ENCODE data around the gene PDE9A.

Gene PDE9A

DNA sequence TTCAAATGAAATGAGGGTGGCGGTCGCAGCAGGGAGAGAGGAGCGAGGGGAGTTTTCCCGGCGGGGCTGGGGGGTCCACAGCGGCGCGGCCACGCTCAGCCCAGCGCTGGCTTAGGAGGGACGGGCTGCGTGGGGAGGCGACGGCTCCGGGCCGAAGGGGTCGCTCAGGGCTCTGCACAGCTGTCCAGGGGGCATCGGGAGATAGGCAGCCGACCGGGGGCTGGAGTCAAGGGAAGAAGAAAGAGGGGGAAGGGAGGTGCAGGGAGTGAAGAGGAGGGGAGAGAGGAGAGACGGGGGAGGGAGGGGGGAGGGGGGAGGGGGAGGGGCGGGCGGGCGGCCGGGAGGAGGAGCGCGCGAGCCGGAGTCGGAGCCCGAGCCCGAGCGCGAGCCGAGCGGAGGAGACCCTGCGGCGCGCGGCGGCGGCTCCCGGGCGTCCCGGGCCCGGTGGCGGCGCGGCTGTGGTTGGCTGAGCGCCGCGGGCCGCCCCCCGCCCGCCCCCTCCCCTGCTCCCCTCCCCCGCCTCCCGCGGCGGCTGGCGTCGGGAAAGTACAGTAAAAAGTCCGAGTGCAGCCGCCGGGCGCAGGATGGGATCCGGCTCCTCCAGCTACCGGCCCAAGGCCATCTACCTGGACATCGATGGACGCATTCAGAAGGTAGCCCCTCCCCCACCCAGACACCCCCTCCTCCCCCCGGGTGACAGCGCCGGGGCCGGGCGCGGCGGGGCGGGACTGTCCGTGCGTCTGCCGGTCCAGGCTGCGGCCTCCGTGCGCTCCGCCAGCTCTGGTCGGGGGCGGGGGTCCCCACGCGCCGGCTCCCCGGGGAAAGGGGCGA lies at the start of gene PDE9A:
Gene PDE9A, plus strand, starts transcription at position 391 of the 831 bp plus-strand sequence. Its CDS starts 194 bp downstream, at position 585.
- peak in 1 of 2 donors; percentile 29 for DNase-seq

DNA sequence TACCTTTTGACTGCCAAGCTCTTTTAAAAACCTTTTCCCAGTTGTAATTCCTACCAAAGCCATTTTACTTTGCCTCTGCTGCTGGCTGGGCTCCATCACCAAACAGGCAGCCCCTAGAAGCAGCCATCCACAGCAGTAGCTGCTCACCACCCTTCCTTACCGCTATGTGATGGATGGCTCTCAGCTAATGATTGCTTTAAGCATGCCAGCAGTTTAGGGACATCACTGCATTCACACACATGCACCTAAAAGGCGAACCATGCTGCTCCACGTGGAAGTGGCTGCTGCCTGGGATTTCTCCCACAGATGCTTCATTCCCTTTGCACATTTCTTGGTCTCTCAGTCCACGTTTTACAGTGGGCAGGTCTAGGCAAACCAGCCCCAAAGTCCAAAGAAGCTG lies 46.3 kb upstream of the PDE9A start:
- DNase-seq: no peak

- DNase-seq: no peak
Observed at GRCh38 chr21:42607525-42608102, 45.8 kb upstream of the PDE9A start.

GRCh38 chr21:42608446-42608845 lies 45.0 kb upstream of the PDE9A start:
- DNase-seq: no peak

GRCh38 chr21:42609811-42610210 lies 43.6 kb upstream of the PDE9A start:
- DNase-seq: peak; percentile 38 to 41

DNA sequence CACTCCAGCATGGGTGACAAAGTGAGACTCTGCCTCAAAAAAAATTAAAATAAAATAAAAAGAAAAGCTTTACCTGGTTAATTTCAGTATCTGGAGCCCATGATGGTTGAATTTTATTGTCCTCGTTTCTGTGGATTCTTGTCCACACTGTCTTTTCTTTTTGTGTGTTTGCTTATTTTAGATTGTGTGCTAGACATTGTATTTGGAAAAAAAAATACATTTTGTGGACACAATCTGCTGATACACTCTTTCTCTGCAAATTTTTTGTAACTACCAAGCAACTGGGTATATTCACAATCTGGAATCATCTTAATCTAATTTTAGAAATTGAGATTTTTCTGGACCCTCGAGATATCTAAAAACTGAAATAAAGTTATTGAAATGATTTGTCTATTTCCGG lies 41.6 kb upstream of the PDE9A start:
- no peak for DNase-seq

DNA sequence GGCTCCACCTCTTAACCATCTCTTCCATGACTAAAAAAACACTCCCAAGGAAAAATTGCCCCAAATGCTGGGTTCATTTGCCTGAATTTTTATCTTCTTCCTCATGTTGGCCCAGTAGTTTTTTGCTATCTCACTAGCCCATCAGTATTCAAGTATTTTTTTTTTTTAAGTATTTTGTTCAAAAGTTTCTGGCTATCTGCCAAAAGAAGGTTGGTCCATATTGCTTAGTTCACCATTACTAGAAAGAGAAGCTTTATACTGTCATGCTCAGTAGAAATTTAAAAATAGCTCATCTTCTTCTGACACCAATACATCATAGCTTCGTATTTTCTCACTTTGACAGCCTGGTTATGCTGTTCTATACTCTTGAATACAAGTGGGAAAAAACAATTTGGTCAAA lies 41.0 kb upstream of the PDE9A start:
- no peak for DNase-seq

GRCh38 chr21:42613756-42614155 lies 39.7 kb upstream of the PDE9A start:
- no peak for DNase-seq

- peak; percentile 21 to 64 for DNase-seq
Observed at GRCh38 chr21:42614396-42614795, 39.0 kb upstream of the PDE9A start.

DNA sequence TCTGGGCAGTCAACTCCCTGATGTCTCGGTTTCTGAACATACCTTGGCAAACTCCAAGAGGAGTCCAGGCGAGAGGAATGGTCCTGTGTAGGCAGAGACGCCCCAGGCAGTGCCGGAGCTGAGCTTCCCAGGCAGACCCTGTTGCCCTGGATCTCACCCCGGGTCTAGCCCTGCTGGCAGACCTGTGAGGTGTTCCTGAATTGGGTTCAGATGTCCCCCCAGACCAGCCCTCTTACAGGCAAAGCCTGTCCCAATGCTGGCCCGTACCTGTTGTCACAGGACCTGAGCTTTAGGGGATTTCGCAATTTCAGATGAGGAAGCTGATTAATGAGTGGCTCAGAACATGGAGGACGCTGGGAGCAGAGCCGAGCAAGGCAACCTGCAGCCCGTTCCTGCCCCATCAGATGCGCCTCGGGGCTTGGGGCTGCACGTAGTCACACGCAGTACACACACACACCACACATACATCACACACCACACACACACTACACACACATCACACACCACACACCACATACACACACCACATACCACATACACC lies 38.5 kb upstream of the PDE9A start:
- DNase-seq: peak; percentile 52 to 69

GRCh38 chr21:42615377-42615776 lies 38.0 kb upstream of the PDE9A start:
- peak in 1 of 2 donors; percentile 35 for DNase-seq

- DNase-seq: no peak
Observed at GRCh38 chr21:42615924-42616323, 37.5 kb upstream of the PDE9A start.

- DNase-seq: peak in 1 of 2 donors; percentile 18
Observed at GRCh38 chr21:42616446-42616845, 37.0 kb upstream of the PDE9A start.

DNA sequence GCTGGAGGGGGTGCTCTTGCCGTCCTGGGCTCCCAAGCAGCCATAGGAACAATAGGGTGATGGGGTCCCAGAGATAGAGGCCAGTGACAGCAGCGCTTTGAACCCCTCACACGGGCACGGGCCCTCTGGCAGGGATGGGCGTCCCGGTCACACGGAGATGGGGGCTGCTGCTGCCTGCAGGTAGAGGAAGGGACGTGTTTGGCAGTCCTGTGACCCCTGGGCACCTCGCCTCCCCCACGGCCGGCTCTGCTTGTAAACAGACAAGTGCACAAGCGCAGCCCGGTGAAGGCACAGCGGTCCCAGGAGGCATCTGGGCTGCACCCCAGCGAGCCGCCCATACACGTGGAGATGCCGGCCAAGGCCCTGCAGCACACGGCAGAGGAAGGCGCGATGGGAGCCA lies 36.5 kb upstream of the PDE9A start:
- no peak for DNase-seq

DNA sequence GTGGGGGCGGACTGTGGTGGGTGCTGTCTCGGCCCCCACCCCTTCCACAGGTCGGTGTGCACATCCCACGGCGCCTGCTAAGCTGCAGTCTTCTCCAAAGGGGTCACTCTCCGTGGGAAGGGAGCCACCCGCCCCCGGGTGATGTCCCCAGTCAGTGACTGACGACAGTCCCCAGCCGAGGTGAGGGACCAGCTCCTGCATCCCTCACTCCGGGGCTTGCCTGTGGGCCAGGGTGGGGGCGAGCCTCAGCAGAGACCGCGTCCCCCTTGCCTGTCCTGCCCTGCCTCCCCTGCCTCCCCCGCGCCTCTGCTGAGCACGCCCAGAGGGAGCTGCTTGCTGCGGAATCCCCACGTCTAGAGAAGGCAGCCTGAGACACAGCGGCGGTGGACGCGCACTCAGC lies 35.9 kb upstream of the PDE9A start:
- DNase-seq: no peak

DNA sequence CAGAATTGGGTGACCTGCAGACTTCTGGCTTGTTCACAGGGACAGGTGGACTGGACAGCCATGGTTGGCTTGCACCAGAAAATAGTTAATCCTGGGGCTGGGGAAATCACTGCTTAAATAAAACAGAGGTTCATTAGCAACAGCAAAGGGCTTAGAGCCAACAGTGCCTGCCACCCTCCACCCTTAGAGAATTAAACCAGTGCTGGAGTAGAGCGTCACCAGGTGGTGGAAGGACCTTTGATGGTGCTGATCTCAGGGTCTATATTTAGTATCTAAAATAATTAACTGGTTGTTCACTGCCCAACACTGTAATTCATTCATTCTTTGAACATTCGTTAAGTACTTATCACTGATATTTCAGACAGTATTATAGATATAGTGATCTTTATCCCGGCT lies 34.7 kb upstream of the PDE9A start:
- DNase-seq: no peak

GRCh38 chr21:42619166-42619565 lies 34.3 kb upstream of the PDE9A start:
- DNase-seq: no peak

DNA sequence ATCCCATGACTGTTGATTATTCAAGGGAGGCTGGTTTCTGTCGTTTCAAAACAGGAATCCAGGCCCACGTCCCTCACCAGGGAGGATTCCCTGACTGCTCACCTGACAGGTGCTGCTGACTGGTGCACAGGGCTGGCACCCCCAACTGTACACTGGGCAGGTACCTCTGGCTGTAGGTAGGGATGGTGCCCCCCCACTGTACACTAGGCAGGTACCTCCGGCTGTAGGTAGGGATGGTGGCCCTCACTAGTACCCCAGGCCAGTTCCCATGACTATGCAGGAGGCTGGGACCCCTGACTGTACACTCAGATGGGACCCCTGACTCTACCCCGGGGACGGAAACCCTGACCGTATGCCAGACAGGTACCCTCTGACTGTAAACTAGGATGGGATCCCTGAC lies 33.6 kb upstream of the PDE9A start:
- no peak for DNase-seq

GRCh38 chr21:42621166-42621818 lies 32.1 kb upstream of the PDE9A start:
- DNase-seq: no peak

GRCh38 chr21:42621819-42622177 lies 31.6 kb upstream of the PDE9A start:
- DNase-seq: no peak

DNA sequence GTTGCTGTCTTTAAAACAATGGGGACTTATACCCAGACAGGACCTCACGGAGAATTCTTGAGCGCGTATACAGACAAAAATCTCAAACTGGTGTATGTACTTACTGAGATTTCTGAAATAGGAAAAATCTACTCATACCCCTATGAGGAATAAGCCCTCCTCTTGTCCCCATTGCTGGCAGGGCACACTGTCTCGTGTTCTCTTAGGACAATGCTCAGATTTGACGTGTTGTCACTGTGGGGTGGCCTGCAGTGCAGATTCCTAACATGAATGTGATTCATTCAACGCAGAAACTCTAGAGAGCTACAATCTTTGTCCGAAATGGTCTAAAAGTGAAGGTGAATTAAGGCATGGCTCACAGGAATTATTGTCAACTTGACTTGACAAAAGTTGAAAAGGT lies 31.1 kb upstream of the PDE9A start:
- no peak for DNase-seq

- no peak for DNase-seq
Observed at GRCh38 chr21:42623694-42624093, 29.7 kb upstream of the PDE9A start.

DNA sequence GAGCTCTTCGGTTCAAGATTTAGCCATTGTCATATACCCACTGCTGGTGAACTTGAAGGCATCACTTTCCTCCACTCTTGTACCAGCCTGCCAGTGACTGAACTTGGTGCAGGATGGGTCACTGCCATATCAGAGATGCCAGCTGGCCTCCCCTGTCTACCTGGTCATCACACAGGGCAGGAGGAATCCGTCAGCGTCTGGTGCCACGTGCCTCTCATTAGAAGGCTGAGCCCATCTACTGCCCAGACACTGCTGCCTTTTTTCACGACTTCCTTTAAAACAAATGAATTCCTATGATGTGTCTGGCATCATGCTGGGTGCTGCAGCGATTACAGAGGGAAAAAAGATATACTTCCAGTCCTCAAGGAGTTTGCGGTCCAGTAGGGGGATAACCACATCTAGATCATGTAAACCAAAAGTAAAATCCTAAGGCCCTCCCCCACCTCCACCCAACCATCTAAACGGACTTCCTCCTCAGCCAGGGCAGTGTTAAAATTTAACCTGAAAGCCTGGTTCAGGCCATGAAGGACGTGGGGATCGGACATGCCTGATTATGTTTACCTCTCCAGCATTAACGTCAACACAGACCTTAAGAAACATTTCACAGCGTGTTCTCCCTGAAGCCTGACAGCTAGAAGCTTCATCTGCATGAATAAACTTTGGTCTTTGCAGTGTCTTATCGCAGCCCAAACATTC lies 29.2 kb upstream of the PDE9A start:
- DNase-seq: no peak

All from CD4-positive, alpha-beta T cell treated with Interleukin-4 for 1 hour (primary cell).